LNCaP clone FGC (cell line): ENCODE data around the gene FAT4.

Experiments used
- DNase-seq: peaks from one replicate; pipeline ENCODE4 v3.0.0-alpha.2; 2011; ENCODE audit warnings: low read depth
- H3K4me3 ChIP-seq: 2 replicates; pipeline ENCODE4 v1.5.1; 2011; ENCODE audit warnings: mild to moderate bottlenecking, low read depth, low read length, control low read depth
- CTCF ChIP-seq: IDR thresholded peaks from 2 replicates; pipeline ENCODE4 v1.5.1; 2012; ENCODE audit warnings: mild to moderate bottlenecking; ENCODE audit not compliant: control insufficient read depth, insufficient read depth; ENCODE audit errors: extremely low read depth

Gene FAT4

GRCh38 chr4:125331116-125331515 lies 16.4 kb downstream of the FAT4 start:
- no peak for DNase-seq
- no peak for TF ChIP-seq CTCF
- H3K4me3 ChIP-seq = no peak overlapping the region

- no peak for DNase-seq
- H3K4me3 ChIP-seq = no peak overlapping the region
- TF ChIP-seq CTCF = no peak
These were observed 20.2 kb downstream of the FAT4 start for GRCh38 chr4:125334926-125335325.

GRCh38 chr4:125338814-125339213 lies 24.1 kb downstream of the FAT4 start:
- no peak overlapping the region for H3K4me3 ChIP-seq
- TF ChIP-seq CTCF = no peak
- DNase-seq = no peak

GRCh38 chr4:125344198-125344597 lies 29.4 kb downstream of the FAT4 start:
- H3K4me3 ChIP-seq = no peak overlapping the region
- no peak for TF ChIP-seq CTCF
- no peak for DNase-seq

GRCh38 chr4:125346616-125347015 lies 31.9 kb downstream of the FAT4 start:
- no peak for DNase-seq
- no peak for TF ChIP-seq CTCF
- H3K4me3 ChIP-seq = no peak overlapping the region

- no peak overlapping the region for H3K4me3 ChIP-seq
- TF ChIP-seq CTCF = no peak
- no peak for DNase-seq
These were observed 35.8 kb downstream of the FAT4 start for GRCh38 chr4:125350470-125351135.

- DNase-seq = no peak
- no peak overlapping the region for H3K4me3 ChIP-seq
- no peak for TF ChIP-seq CTCF
These were observed 37.8 kb downstream of the FAT4 start for GRCh38 chr4:125352521-125352920.
